ENCODE data around the gene NPHP3. TPM values are rescaled to one million over a fixed set of nuclear protein-coding genes. Genes with fewer than 3 reads are reported as not detected.
A peak's percentile ranks its signal among the peaks of the same experiment; 100 is the strongest.
"Not testable (repeated sequence)": the region's sequence is repeated elsewhere in the genome, so short reads cannot be mapped to it uniquely, and the experiment has no call there.

Gene NPHP3
- total RNA-seq, 1 donor from 2014 or later = 10.1 TPM

- no peak for ATAC-seq
These were observed 78.8 kb downstream of the NPHP3 start for GRCh38 chr3:132643366-132643765.

DNA sequence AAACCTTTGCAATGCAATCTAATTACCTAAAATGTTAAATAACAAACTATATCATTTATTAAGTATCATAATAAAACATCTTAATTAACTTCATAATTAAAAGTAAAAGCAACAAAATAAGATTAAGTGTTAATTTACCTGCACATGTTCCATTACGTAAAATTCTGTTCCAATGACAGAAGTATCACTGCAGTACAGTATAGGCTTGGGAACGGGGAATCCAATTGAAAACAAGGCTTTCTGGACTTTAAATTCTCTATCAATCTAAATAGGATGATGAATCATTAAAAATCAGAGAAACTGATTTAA is 79.7 kb downstream of the NPHP3 start:
- ATAC-seq = no peak

DNA sequence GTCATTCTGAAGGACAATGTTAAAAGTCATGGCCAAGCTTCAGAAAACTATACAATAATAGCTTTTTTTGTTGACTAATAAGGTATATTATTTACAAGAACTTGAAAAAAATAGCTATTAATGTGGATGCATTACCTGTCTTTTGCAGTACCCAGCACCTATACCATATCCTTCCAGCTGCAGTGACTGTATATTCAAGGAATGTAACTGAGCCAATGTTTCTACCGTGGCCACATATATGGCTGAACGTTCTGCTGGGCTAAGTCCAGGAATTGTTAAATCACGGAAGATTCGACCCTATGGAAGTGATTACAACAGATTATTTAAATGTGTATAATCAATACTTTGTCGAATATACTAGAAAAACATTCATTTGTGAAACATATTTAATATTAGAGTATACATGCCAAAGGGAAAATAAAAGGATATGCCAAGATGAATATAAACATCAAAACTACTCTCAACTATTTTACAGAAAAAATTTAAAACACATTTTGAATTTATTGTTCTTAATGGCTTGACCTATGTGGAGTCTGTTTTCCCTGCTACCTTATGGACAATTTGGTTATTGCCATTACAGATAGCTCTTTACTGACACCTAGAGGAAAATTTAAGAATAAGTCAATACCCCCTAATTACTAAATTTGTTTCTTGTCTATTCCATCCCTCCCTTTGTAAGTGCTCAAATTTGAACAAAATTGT is 80.2 kb downstream of the NPHP3 start:
- peak; percentile 71 for ATAC-seq

- not testable (repeated sequence) for ATAC-seq
These were observed 80.8 kb downstream of the NPHP3 start for GRCh38 chr3:132641427-132641826.

- no peak for ATAC-seq
These were observed 83.5 kb downstream of the NPHP3 start for GRCh38 chr3:132638706-132639105.

GRCh38 chr3:132637590-132637989 is 84.6 kb downstream of the NPHP3 start:
- ATAC-seq = no peak

- ATAC-seq = no peak
These were observed 87.2 kb downstream of the NPHP3 start for GRCh38 chr3:132635052-132635451.

Other genes starting within 250 kb of the NPHP3 start
- not detected for gene ACKR4, start 125.1 kb downstream of the NPHP3 start, total RNA-seq
- gene ACAD11, start 62.6 kb downstream of the NPHP3 start, total RNA-seq = 8.1 TPM
- gene UBA5, start 62.1 kb downstream of the NPHP3 start, total RNA-seq = 17.2 TPM